ENCODE measurements around the gene KLRC4.

DNA sequence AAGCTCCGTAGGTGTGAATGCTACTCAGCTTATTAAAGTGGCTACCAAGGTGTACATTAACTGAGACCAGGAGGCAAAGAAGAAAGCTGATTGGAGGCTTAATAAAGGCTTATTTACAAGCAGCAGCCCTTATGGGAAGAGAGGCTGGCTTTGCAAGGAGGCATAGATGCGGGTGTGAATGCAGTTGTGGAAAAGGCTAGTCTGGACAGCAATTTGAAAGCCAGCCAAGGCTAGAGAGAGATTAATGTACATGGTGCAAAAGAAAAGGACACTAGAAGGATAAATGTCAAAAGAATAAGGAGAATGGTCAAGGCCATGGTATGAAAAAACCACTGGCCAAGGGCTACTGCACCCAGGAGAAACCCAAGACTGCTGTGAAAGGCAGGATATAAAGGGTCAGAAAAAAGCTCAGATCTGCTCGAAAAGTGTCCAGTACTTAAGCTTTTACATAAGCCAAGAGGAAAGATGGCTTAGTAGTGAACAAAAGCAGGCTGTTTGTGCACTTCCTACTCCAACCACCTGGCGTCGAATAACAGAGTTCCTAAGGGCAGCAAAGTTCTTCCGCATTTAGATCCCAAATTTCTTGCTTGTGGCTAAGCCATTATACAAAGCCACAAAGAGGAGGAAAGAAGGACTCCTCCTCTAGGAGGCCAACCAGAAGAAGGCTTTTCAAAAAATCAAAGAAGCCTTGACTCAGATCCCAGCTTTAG lies 43.7 kb downstream of the KLRC4 start:
- TF ChIP-seq, protein P1, sequence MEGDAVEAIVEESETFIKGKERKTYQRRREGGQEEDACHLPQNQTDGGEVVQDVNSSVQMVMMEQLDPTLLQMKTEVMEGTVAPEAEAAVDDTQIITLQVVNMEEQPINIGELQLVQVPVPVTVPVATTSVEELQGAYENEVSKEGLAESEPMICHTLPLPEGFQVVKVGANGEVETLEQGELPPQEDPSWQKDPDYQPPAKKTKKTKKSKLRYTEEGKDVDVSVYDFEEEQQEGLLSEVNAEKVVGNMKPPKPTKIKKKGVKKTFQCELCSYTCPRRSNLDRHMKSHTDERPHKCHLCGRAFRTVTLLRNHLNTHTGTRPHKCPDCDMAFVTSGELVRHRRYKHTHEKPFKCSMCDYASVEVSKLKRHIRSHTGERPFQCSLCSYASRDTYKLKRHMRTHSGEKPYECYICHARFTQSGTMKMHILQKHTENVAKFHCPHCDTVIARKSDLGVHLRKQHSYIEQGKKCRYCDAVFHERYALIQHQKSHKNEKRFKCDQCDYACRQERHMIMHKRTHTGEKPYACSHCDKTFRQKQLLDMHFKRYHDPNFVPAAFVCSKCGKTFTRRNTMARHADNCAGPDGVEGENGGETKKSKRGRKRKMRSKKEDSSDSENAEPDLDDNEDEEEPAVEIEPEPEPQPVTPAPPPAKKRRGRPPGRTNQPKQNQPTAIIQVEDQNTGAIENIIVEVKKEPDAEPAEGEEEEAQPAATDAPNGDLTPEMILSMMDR (conservative IDR thresholded peaks at IDR 0.05; ENCODE audit: low read depth, low read length): no peak; the same call in 1 of the 2 replicates
- TF ChIP-seq EZH2 (IDR thresholded peaks at IDR 0.05; ENCODE audit: low read length, unreplicated experiment): no peak

Measured in PC-3 (cell line).